Keratinocyte (primary cell): Measurements from ENCODE around the gene RAB11FIP5. TPM values are rescaled to one million over a fixed set of nuclear protein-coding genes. Genes with fewer than 3 reads are reported as not detected.

ENCODE experiments used
- DNase-seq: peaks from one replicate; pipeline ENCODE4 v3.0.0-alpha.2; 2011; ENCODE audit warnings: low read depth, missing footprints, low spot score
- FAIRE-seq: peaks from 2 replicates; lab custom pipeline; 2011; peaks lifted over from hg19 to GRCh38; lab: Jason Lieb, UNC
- H2AFZ ChIP-seq: 2 replicates; pipeline ENCODE4 v1.6.0; 2012; ENCODE audit warnings: low read length, control low read depth, inconsistent platforms; ENCODE audit not compliant: control insufficient read depth
- H3K27ac ChIP-seq: 2 replicates; pipeline ENCODE4 v1.5.1; 2011; ENCODE audit warnings: low read length; ENCODE audit not compliant: control insufficient read depth, insufficient read depth
- H3K27me3 ChIP-seq: 3 replicates; pipeline ENCODE4 v1.6.0; 2011; ENCODE audit warnings: low read length; ENCODE audit not compliant: control insufficient read depth, insufficient read depth; ENCODE audit errors: extremely low read depth
- H3K36me3 ChIP-seq, 2 experiments: 2 replicates in 1 of 2; 3 replicates in 1 of 2; pipeline ENCODE4 v1.5.1; 2011; ENCODE audit warnings: low read length in 2 of 2, mild to moderate bottlenecking in 1 of 2; ENCODE audit not compliant: control insufficient read depth in 2 of 2, insufficient read depth in 2 of 2; ENCODE audit errors: extremely low read depth in 1 of 2
- H3K4me1 ChIP-seq: 3 replicates; pipeline ENCODE4 v1.5.1; 2011; ENCODE audit warnings: low read length; ENCODE audit not compliant: control insufficient read depth, insufficient read depth; ENCODE audit errors: extremely low read depth
- H3K4me2 ChIP-seq: 3 replicates; pipeline ENCODE4 v1.6.0; 2011; ENCODE audit warnings: low read depth, low read length; ENCODE audit not compliant: control insufficient read depth, insufficient read depth; ENCODE audit errors: extremely low read depth
- H3K4me3 ChIP-seq, 3 experiments: fragments of 200-600 bp in 1 of 3; sonication (generic) in 1 of 3; 2 replicates in 2 of 3; 3 replicates in 1 of 3; pipeline ENCODE4 v1.5.1; 2011 to 2016; ENCODE audit warnings: low read length in 3 of 3, mild to moderate bottlenecking in 3 of 3, control low read depth in 2 of 3, inconsistent platforms in 1 of 3, low read depth in 1 of 3, mixed read lengths in 1 of 3, mixed run types in 1 of 3, moderate library complexity in 1 of 3; ENCODE audit not compliant: control insufficient read depth in 2 of 3, insufficient read depth in 2 of 3; ENCODE audit errors: extremely low read depth in 1 of 3
- H3K79me2 ChIP-seq: 2 replicates; pipeline ENCODE4 v1.6.0; 2012; ENCODE audit warnings: low read length; ENCODE audit not compliant: control insufficient read depth, insufficient read depth
- H3K9ac ChIP-seq: 3 replicates; pipeline ENCODE4 v1.6.0; 2011; ENCODE audit warnings: low read length; ENCODE audit not compliant: control insufficient read depth, insufficient read depth; ENCODE audit errors: extremely low read depth
- H3K9me1 ChIP-seq: 3 replicates; pipeline ENCODE4 v1.6.0; 2011; ENCODE audit warnings: low read length; ENCODE audit not compliant: control insufficient read depth, insufficient read depth; ENCODE audit errors: extremely low read depth
- H3K9me3 ChIP-seq: 2 replicates; pipeline ENCODE4 v1.5.1; 2012; ENCODE audit warnings: low read depth, low read length; ENCODE audit not compliant: control insufficient read depth
- H4K20me1 ChIP-seq: 3 replicates; pipeline ENCODE4 v1.6.0; 2011; ENCODE audit warnings: low read length; ENCODE audit not compliant: control insufficient read depth, insufficient read depth; ENCODE audit errors: extremely low read depth
- CTCF ChIP-seq, 3 experiments: IDR thresholded peaks in 1 of 3; conservative IDR thresholded peaks in 1 of 3; optimal IDR thresholded peaks in 1 of 3; 2 replicates in 2 of 3; 3 replicates in 1 of 3; pipeline versions ENCODE3 to v1.5.1; 2011; ENCODE audit warnings: low read length in 3 of 3, mild to moderate bottlenecking in 3 of 3, moderate library complexity in 2 of 3, control low read depth in 1 of 3, inconsistent platforms in 1 of 3; ENCODE audit not compliant: insufficient read depth in 2 of 3; ENCODE audit errors: extremely low read depth in 1 of 3
- EZH2 ChIP-seq: IDR thresholded peaks from one replicate; pipeline ENCODE4 v1.6.1; 2012; ENCODE audit warnings: inconsistent platforms, mild to moderate bottlenecking, low read length, moderate library complexity
- dilution Hi-C: fragments of 300-500 bp; cut with MboI; formaldehyde crosslinking; loops from one replicate; pipeline ENCODE4 v1.7.0; 2020; ENCODE audit warnings: low sequenced_read_pairs; ENCODE audit not compliant: extremely low pct_ligation_motif_present
- polyA plus RNA-seq, 5 experiments: library from polyadenylated mRNA; depleted of rRNA in 3 of 5; stranded (reverse) in 3 of 5; stranded (forward) in 1 of 5; unstranded in 1 of 5; fragments of >200 nt; gene quantifications; 1 replicate in 1 of 5; 2 replicates in 3 of 5; 3 replicates in 1 of 5; pipeline versions ENCODE4 v1.2.1 to v1.2.3, GENCODE V29; 2011 to 2012; ENCODE audit warnings: missing spikeins in 2 of 5, low read depth in 1 of 5, low replicate concordance in 1 of 5

The RAB11FIP5 gene
- polyA plus RNA-seq, 1 donor (not counting 4 experiments of a cell fraction or from before 2014, with no cell fraction given) = 40.1 TPM

GRCh38 chr2:73027340-73027739, 85.4 kb downstream of the RAB11FIP5 start:
- Histone ChIP-seq H3K4me1 (no peaks in the 10 kb centered on the region), H3K9me1 (no peaks in the 10 kb centered on the region), H3K4me2 (no peak overlapping the region), H3K27me3 (no peaks in the 10 kb centered on the region), H3K9ac (no peak overlapping the region), H3K4me3 (no peak overlapping the region), H3K36me3 (peaks cover 0 to 1% of the 10 kb centered on the region in 2 experiments), H2AFZ (no peak overlapping the region), H3K79me2 (no peaks in the 10 kb centered on the region), H3K9me3 (no peaks in the 10 kb centered on the region), H3K27ac (no peak overlapping the region), H4K20me1 (no peaks in the 10 kb centered on the region)
- dilution Hi-C loops = no loop called here
- TF ChIP-seq CTCF (optimal IDR thresholded peaks at IDR 0.05 in 1 of 3, IDR thresholded peaks at IDR 0.05 in 1 of 3, conservative IDR thresholded peaks at IDR 0.05 in 1 of 3; ENCODE audit: extremely low read depth in 1 of 3, insufficient read depth in 2 of 3, low read length in 3 of 3) = no peak
- no peak for TF ChIP-seq EZH2
- FAIRE-seq (no peak), DNase-seq (no peak)

- dilution Hi-C loops = no loop called here
- Histone ChIP-seq H3K4me2 (no peak overlapping the region), H4K20me1 (no peaks in the 10 kb centered on the region), H3K79me2 (no peaks in the 10 kb centered on the region), H3K27ac (no peak overlapping the region), H3K4me3 (no peak overlapping the region), H3K9me3 (no peaks in the 10 kb centered on the region), H2AFZ (no peak overlapping the region), H3K4me1 (no peaks in the 10 kb centered on the region), H3K9ac (no peak overlapping the region), H3K27me3 (no peaks in the 10 kb centered on the region), H3K36me3 (peaks cover 0 to 7% of the 10 kb centered on the region in 2 experiments), H3K9me1 (no peaks in the 10 kb centered on the region)
- DNase-seq = no peak
- TF ChIP-seq CTCF (optimal IDR thresholded peaks at IDR 0.05 in 1 of 3, IDR thresholded peaks at IDR 0.05 in 1 of 3, conservative IDR thresholded peaks at IDR 0.05 in 1 of 3; ENCODE audit: extremely low read depth in 1 of 3, insufficient read depth in 2 of 3, low read length in 3 of 3) = no peak
- TF ChIP-seq EZH2 = no peak
- FAIRE-seq = no peak
Measured at GRCh38 chr2:73023497-73023896, 89.3 kb downstream of the RAB11FIP5 start.

Other genes starting within 250 kb of the RAB11FIP5 start
- gene SPR, start 225.5 kb downstream of the RAB11FIP5 start, polyA plus RNA-seq = 25.1 to 33.9 TPM (median 26.0 TPM) in 3 replicates
- not detected in 3 replicates for gene EMX1, start 195.4 kb downstream of the RAB11FIP5 start, polyA plus RNA-seq
- 5.1 to 9.9 TPM (median 6.3 TPM) in 3 replicates for gene SFXN5, start 41.2 kb downstream of the RAB11FIP5 start, polyA plus RNA-seq
- gene NOTO, start 89.6 kb upstream of the RAB11FIP5 start, polyA plus RNA-seq = not detected in 3 replicates
- gene SMYD5, start 101.3 kb upstream of the RAB11FIP5 start, polyA plus RNA-seq = 18.6 to 24.2 TPM (median 19.8 TPM) in 3 replicates
- gene PRADC1, start 120.3 kb upstream of the RAB11FIP5 start, polyA plus RNA-seq = 7.5 to 13.1 TPM (median 8.2 TPM) in 3 replicates
- 329 to 378 TPM (median 357 TPM) in 3 replicates for gene CCT7, start 121.4 kb upstream of the RAB11FIP5 start, polyA plus RNA-seq
- 4.1 to 5.2 TPM (median 4.5 TPM) in 3 replicates for gene FBXO41, start 171.5 kb upstream of the RAB11FIP5 start, polyA plus RNA-seq
- gene EGR4, start 180.6 kb upstream of the RAB11FIP5 start, polyA plus RNA-seq = not detected in 3 replicates